C4-2B (cell line): ENCODE results near the gene ZFAND3.

Experiments
- ZFX ChIP-seq: fragments of 450-650 bp; IDR thresholded peaks from 2 replicates; pipeline ENCODE4 v1.6.1; 2017
- TF ChIP-seq, protein P1 (sequence below): fragments of 450-650 bp; conservative IDR thresholded peaks from 2 replicates; pipeline ENCODE4 v1.5.1; 2017; ENCODE audit warnings: mild to moderate bottlenecking

- TF ChIP-seq, protein P1, sequence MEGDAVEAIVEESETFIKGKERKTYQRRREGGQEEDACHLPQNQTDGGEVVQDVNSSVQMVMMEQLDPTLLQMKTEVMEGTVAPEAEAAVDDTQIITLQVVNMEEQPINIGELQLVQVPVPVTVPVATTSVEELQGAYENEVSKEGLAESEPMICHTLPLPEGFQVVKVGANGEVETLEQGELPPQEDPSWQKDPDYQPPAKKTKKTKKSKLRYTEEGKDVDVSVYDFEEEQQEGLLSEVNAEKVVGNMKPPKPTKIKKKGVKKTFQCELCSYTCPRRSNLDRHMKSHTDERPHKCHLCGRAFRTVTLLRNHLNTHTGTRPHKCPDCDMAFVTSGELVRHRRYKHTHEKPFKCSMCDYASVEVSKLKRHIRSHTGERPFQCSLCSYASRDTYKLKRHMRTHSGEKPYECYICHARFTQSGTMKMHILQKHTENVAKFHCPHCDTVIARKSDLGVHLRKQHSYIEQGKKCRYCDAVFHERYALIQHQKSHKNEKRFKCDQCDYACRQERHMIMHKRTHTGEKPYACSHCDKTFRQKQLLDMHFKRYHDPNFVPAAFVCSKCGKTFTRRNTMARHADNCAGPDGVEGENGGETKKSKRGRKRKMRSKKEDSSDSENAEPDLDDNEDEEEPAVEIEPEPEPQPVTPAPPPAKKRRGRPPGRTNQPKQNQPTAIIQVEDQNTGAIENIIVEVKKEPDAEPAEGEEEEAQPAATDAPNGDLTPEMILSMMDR, result no peak
- no peak for TF ChIP-seq ZFX
Observed at GRCh38 chr6:37876843-37877242, 57.3 kb downstream of the ZFAND3 start.
